ELF-1 (cell line): ENCODE data around the gene SEPTIN5.
"Not testable (repeated sequence)": the region's sequence is repeated elsewhere in the genome, so short reads cannot be mapped to it uniquely, and the experiment has no call there.

ENCODE experiments used
- DNase-seq: peaks from one replicate; pipeline ENCODE4 v3.0.0-alpha.2; 2016; ENCODE audit warnings: low read depth, low spot score

The SEPTIN5 gene

GRCh38 chr22:19720150-19720827 is 6.0 kb downstream of the SEPTIN5 start:
- DNase-seq, result no peak

- DNase-seq, result no peak
These were observed 6.7 kb downstream of the SEPTIN5 start for GRCh38 chr22:19720999-19721329.

GRCh38 chr22:19721330-19722177 is 7.3 kb downstream of the SEPTIN5 start:
- DNase-seq, result no peak

GRCh38 chr22:19722178-19722981 is 8.1 kb downstream of the SEPTIN5 start:
- no peak for DNase-seq

GRCh38 chr22:19722982-19723231 is 8.6 kb downstream of the SEPTIN5 start:
- no peak for DNase-seq

- DNase-seq, result peak; percentile 69
These were observed 9.1 kb downstream of the SEPTIN5 start, which contains the start of gene GP1BB for GRCh38 chr22:19723232-19723982. GP1BB (plus strand) TSS chr22:19723539; CDS start chr22:19723570, 31 bp downstream.

GRCh38 chr22:19723983-19724827 is 9.9 kb downstream of the SEPTIN5 start:
- peak; percentile 85 for DNase-seq

GRCh38 chr22:19724927-19725661 is 10.8 kb downstream of the SEPTIN5 start:
- no peak for DNase-seq

GRCh38 chr22:19726064-19726788 is 11.9 kb downstream of the SEPTIN5 start:
- DNase-seq, result not testable (repeated sequence)

GRCh38 chr22:19727310-19728150 is 13.2 kb downstream of the SEPTIN5 start:
- DNase-seq, result no peak

- DNase-seq, result no peak
These were observed 14.0 kb downstream of the SEPTIN5 start for GRCh38 chr22:19728271-19728670.

- DNase-seq, result no peak
These were observed 14.5 kb downstream of the SEPTIN5 start for GRCh38 chr22:19728836-19729235.

GRCh38 chr22:19729507-19729906 is 15.2 kb downstream of the SEPTIN5 start:
- no peak for DNase-seq

- DNase-seq, result no peak
These were observed 15.9 kb downstream of the SEPTIN5 start for GRCh38 chr22:19730198-19730597.

GRCh38 chr22:19730655-19731360 is 16.5 kb downstream of the SEPTIN5 start:
- peak; percentile 87 for DNase-seq

GRCh38 chr22:19731361-19732135 is 17.2 kb downstream of the SEPTIN5 start:
- no peak for DNase-seq
